Measurements from ENCODE around the gene WNT6. TPM values are rescaled to one million over a fixed set of nuclear protein-coding genes. Genes with fewer than 3 reads are reported as not detected.

Gene WNT6
- total RNA-seq, 2 experiments from 2014 or later: not detected

GRCh38 chr2:218821605-218822211 is 37.9 kb upstream of the WNT6 start:
- peaks cover 0 to under 1% of the 10 kb centered on the region in 2 experiments for H3K27me3 ChIP-seq (ENCODE audit: control insufficient read depth in 1 of 2, insufficient read depth in 2 of 2, low read length in 2 of 2)
- H3K36me3 ChIP-seq (ENCODE audit: insufficient read depth, low read length): no peaks in the 10 kb centered on the region
- H3K27ac Mint-ChIP-seq: no peak overlapping the region
- H3K27ac ChIP-seq (ENCODE audit: low read depth in 1 of 2, low read length in 2 of 2): no peak overlapping the region
- no peak overlapping the region for H3K4me3 Mint-ChIP-seq
- ChIA-PET POLR2A (no interaction called here), CTCF (no interaction called here)
- no peak overlapping the region for H3K4me3 ChIP-seq (ENCODE audit: low read length)
- H3K4me1 ChIP-seq (ENCODE audit: insufficient read depth, low read length): no peaks in the 10 kb centered on the region
- H3K9me3 ChIP-seq (ENCODE audit: control insufficient read depth in 1 of 2, insufficient read depth in 1 of 2, low read length in 2 of 2): no peaks in the 10 kb centered on the region
- H3K27me3 Mint-ChIP-seq: peaks cover 7% of the 10 kb centered on the region
- no peak for DNase-seq
- H3K36me3 Mint-ChIP-seq (ENCODE audit: low read depth): no peaks in the 10 kb centered on the region
- no peaks in the 10 kb centered on the region for H3K4me1 Mint-ChIP-seq (ENCODE audit: low read depth)
- intact Hi-C loops (cut with DNase I, micrococcal nuclease): no loop called here
- H3K9me3 Mint-ChIP-seq: no peaks in the 10 kb centered on the region
- no peak for TF ChIP-seq CTCF (IDR thresholded peaks at IDR 0.05)
- no peak for ATAC-seq (ENCODE audit: poor library complexity)

DNA sequence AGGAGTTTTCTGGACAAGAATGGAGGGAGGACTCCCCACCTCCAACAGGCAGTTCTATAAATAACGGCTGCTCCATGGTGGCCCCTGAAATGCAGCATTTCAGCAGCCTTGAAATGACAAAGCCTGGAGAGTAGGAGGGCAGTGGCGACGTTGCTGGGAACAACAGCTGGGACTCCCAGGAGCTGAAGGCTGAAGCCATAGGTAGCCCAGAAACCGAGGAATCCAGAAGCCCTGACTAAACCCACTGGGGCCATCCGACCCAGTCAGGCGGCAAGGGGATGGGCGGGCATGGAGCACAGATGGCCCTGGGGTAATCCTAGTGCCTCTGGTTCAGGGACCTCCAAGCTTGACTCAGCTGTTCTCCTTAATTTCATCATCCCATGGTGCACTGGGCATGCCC is 37.0 kb upstream of the WNT6 start:
- H3K4me3 Mint-ChIP-seq: no peak overlapping the region
- DNase-seq: no peak
- intact Hi-C loops (cut with DNase I, micrococcal nuclease): no loop called here
- ChIA-PET CTCF (no interaction called here), POLR2A (no interaction called here)
- no peaks in the 10 kb centered on the region for H3K9me3 Mint-ChIP-seq
- Histone ChIP-seq H3K27ac (ENCODE audit: low read depth in 1 of 2, low read length in 2 of 2) (no peak overlapping the region), H3K4me1 (ENCODE audit: insufficient read depth, low read length) (no peaks in the 10 kb centered on the region), H3K4me3 (ENCODE audit: low read length) (no peak overlapping the region), H3K27me3 (ENCODE audit: control insufficient read depth in 1 of 2, insufficient read depth in 2 of 2, low read length in 2 of 2) (no peaks in the 10 kb centered on the region), H3K9me3 (ENCODE audit: control insufficient read depth in 1 of 2, insufficient read depth in 1 of 2, low read length in 2 of 2) (no peaks in the 10 kb centered on the region), H3K36me3 (ENCODE audit: insufficient read depth, low read length) (no peaks in the 10 kb centered on the region)
- ATAC-seq (ENCODE audit: poor library complexity): no peak
- H3K27ac Mint-ChIP-seq: no peak overlapping the region
- no peak for TF ChIP-seq CTCF (IDR thresholded peaks at IDR 0.05)
- H3K27me3 Mint-ChIP-seq: peaks cover 10% of the 10 kb centered on the region
- no peaks in the 10 kb centered on the region for H3K36me3 Mint-ChIP-seq (ENCODE audit: low read depth)
- no peaks in the 10 kb centered on the region for H3K4me1 Mint-ChIP-seq (ENCODE audit: low read depth)

DNA sequence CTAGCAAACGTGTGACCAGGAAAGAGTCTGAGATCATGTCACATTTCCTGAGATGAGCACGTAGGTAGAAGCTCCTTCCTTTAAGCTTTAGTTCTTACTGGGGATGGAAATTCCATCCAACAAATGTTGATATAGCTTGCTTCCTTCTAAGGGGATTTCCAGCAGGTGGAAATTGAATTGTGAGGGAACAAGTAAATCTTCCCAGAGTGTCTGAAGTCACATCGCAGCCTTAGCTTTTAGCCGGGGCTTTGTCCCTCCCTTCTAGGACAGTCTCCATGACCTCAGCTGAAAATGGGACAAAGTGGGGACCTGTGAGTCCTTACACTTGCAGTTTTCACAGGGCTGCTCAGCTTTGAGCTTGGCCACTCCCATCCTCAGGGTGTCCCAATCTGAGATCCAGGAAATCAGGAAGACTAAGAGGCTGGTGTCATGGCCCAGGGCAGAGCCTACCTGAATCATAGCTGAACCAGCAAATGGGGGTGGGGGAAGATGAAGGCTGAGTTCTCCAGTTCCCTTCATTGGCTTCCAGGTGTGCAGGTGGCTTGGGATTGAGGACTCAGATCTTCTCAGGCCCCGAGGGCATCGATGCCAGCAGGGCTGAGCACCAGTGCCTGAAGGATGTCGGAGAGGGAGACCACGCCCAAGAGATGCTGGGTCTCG is 36.3 kb upstream of the WNT6 start:
- H3K4me3 Mint-ChIP-seq: no peak overlapping the region
- H3K27me3 Mint-ChIP-seq: peaks cover 10% of the 10 kb centered on the region
- H3K4me1 ChIP-seq (ENCODE audit: insufficient read depth, low read length): no peaks in the 10 kb centered on the region
- H3K27ac ChIP-seq (ENCODE audit: low read depth in 1 of 2, low read length in 2 of 2): no peak overlapping the region
- ChIA-PET POLR2A (no interaction called here), CTCF (no interaction called here)
- TF ChIP-seq CTCF (IDR thresholded peaks at IDR 0.05): no peak
- H3K9me3 Mint-ChIP-seq: no peaks in the 10 kb centered on the region
- no peak overlapping the region for H3K27ac Mint-ChIP-seq
- no peaks in the 10 kb centered on the region for H3K36me3 Mint-ChIP-seq (ENCODE audit: low read depth)
- no peaks in the 10 kb centered on the region for H3K4me1 Mint-ChIP-seq (ENCODE audit: low read depth)
- DNase-seq (no peak), ATAC-seq (ENCODE audit: poor library complexity) (no peak)
- H3K27me3 ChIP-seq (ENCODE audit: control insufficient read depth in 1 of 2, insufficient read depth in 2 of 2, low read length in 2 of 2): no peaks in the 10 kb centered on the region
- H3K9me3 ChIP-seq (ENCODE audit: control insufficient read depth in 1 of 2, insufficient read depth in 1 of 2, low read length in 2 of 2): no peaks in the 10 kb centered on the region
- H3K4me3 ChIP-seq (ENCODE audit: low read length): no peak overlapping the region
- no peaks in the 10 kb centered on the region for H3K36me3 ChIP-seq (ENCODE audit: insufficient read depth, low read length)
- intact Hi-C loops (cut with DNase I, micrococcal nuclease): no loop called here
